SKM-1 (cell line): ENCODE measurements around the gene GFI1.
"Not testable (repeated sequence)": the region's sequence is repeated elsewhere in the genome, so short reads cannot be mapped to it uniquely, and the experiment has no call there.

Experiments used
- DNase-seq: peaks from one replicate; lab custom pipeline; 2025; ENCODE audit not compliant: unreplicated experiment; lab: John Stamatoyannopoulos, UW

GFI1 gene

GRCh38 chr1:92466683-92467352 lies 19.9 kb downstream of the GFI1 start:
- DNase-seq: no peak

GRCh38 chr1:92465256-92465647 lies 21.5 kb downstream of the GFI1 start:
- no peak for DNase-seq

- no peak for DNase-seq
These were observed 22.0 kb downstream of the GFI1 start for GRCh38 chr1:92464588-92465255.

- DNase-seq: peak; percentile 33
These were observed 25.2 kb downstream of the GFI1 start for GRCh38 chr1:92461364-92462097.

- DNase-seq: peak; percentile 99
These were observed 26.8 kb downstream of the GFI1 start for GRCh38 chr1:92459871-92460320.

GRCh38 chr1:92458146-92458545 lies 28.6 kb downstream of the GFI1 start:
- DNase-seq: no peak

GRCh38 chr1:92447976-92448375 lies 38.7 kb downstream of the GFI1 start:
- DNase-seq: no peak

- no peak for DNase-seq
These were observed 39.6 kb downstream of the GFI1 start for GRCh38 chr1:92447033-92447681.

GRCh38 chr1:92446546-92446945 lies 40.2 kb downstream of the GFI1 start:
- no peak for DNase-seq

- DNase-seq: no peak
These were observed 40.9 kb downstream of the GFI1 start for GRCh38 chr1:92445865-92446264.

- DNase-seq: no peak
These were observed 42.4 kb downstream of the GFI1 start for GRCh38 chr1:92444351-92444750.

GRCh38 chr1:92443893-92444292 lies 42.8 kb downstream of the GFI1 start:
- DNase-seq: no peak

GRCh38 chr1:92442351-92442750 lies 44.4 kb downstream of the GFI1 start:
- no peak for DNase-seq

- no peak for DNase-seq
These were observed 44.9 kb downstream of the GFI1 start for GRCh38 chr1:92441697-92442342.

GRCh38 chr1:92441316-92441696 lies 45.4 kb downstream of the GFI1 start:
- DNase-seq: no peak

GRCh38 chr1:92439291-92439690 lies 47.4 kb downstream of the GFI1 start:
- DNase-seq: no peak

- DNase-seq: not testable (repeated sequence)
These were observed 52.2 kb downstream of the GFI1 start for GRCh38 chr1:92434572-92434971.

- DNase-seq: no peak
These were observed 56.7 kb downstream of the GFI1 start for GRCh38 chr1:92430030-92430429.

GRCh38 chr1:92425617-92426016 lies 61.1 kb downstream of the GFI1 start:
- DNase-seq: no peak
